Keratinocyte (primary cell): ENCODE measurements around the gene CAMSAP1. TPM values are rescaled to one million over a fixed set of nuclear protein-coding genes. Genes with fewer than 3 reads are reported as not detected.
A peak's percentile ranks its signal among the peaks of the same experiment; 100 is the strongest.

Experiments
- DNase-seq: peaks from one replicate; pipeline ENCODE4 v3.0.0-alpha.2; 2011; ENCODE audit warnings: low read depth, missing footprints, low spot score
- FAIRE-seq: peaks from 2 replicates; lab custom pipeline; 2011; peaks lifted over from hg19 to GRCh38; lab: Jason Lieb, UNC
- H2AFZ ChIP-seq: 2 replicates; pipeline ENCODE4 v1.6.0; 2012; ENCODE audit warnings: low read length, control low read depth, inconsistent platforms; ENCODE audit not compliant: control insufficient read depth
- H3K27ac ChIP-seq: 2 replicates; pipeline ENCODE4 v1.5.1; 2011; ENCODE audit warnings: low read length; ENCODE audit not compliant: control insufficient read depth, insufficient read depth
- H3K27me3 ChIP-seq: 3 replicates; pipeline ENCODE4 v1.6.0; 2011; ENCODE audit warnings: low read length; ENCODE audit not compliant: control insufficient read depth, insufficient read depth; ENCODE audit errors: extremely low read depth
- H3K36me3 ChIP-seq, 2 experiments: 2 replicates in 1 of 2; 3 replicates in 1 of 2; pipeline ENCODE4 v1.5.1; 2011; ENCODE audit warnings: low read length in 2 of 2, mild to moderate bottlenecking in 1 of 2; ENCODE audit not compliant: control insufficient read depth in 2 of 2, insufficient read depth in 2 of 2; ENCODE audit errors: extremely low read depth in 1 of 2
- H3K4me1 ChIP-seq: 3 replicates; pipeline ENCODE4 v1.5.1; 2011; ENCODE audit warnings: low read length; ENCODE audit not compliant: control insufficient read depth, insufficient read depth; ENCODE audit errors: extremely low read depth
- H3K4me2 ChIP-seq: 3 replicates; pipeline ENCODE4 v1.6.0; 2011; ENCODE audit warnings: low read depth, low read length; ENCODE audit not compliant: control insufficient read depth, insufficient read depth; ENCODE audit errors: extremely low read depth
- H3K4me3 ChIP-seq, 3 experiments: fragments of 200-600 bp in 1 of 3; sonication (generic) in 1 of 3; 2 replicates in 2 of 3; 3 replicates in 1 of 3; pipeline ENCODE4 v1.5.1; 2011 to 2016; ENCODE audit warnings: low read length in 3 of 3, mild to moderate bottlenecking in 3 of 3, control low read depth in 2 of 3, inconsistent platforms in 1 of 3, low read depth in 1 of 3, mixed read lengths in 1 of 3, mixed run types in 1 of 3, moderate library complexity in 1 of 3; ENCODE audit not compliant: control insufficient read depth in 2 of 3, insufficient read depth in 2 of 3; ENCODE audit errors: extremely low read depth in 1 of 3
- H3K79me2 ChIP-seq: 2 replicates; pipeline ENCODE4 v1.6.0; 2012; ENCODE audit warnings: low read length; ENCODE audit not compliant: control insufficient read depth, insufficient read depth
- H3K9ac ChIP-seq: 3 replicates; pipeline ENCODE4 v1.6.0; 2011; ENCODE audit warnings: low read length; ENCODE audit not compliant: control insufficient read depth, insufficient read depth; ENCODE audit errors: extremely low read depth
- H3K9me1 ChIP-seq: 3 replicates; pipeline ENCODE4 v1.6.0; 2011; ENCODE audit warnings: low read length; ENCODE audit not compliant: control insufficient read depth, insufficient read depth; ENCODE audit errors: extremely low read depth
- H3K9me3 ChIP-seq: 2 replicates; pipeline ENCODE4 v1.5.1; 2012; ENCODE audit warnings: low read depth, low read length; ENCODE audit not compliant: control insufficient read depth
- H4K20me1 ChIP-seq: 3 replicates; pipeline ENCODE4 v1.6.0; 2011; ENCODE audit warnings: low read length; ENCODE audit not compliant: control insufficient read depth, insufficient read depth; ENCODE audit errors: extremely low read depth
- EZH2 ChIP-seq: IDR thresholded peaks from one replicate; pipeline ENCODE4 v1.6.1; 2012; ENCODE audit warnings: inconsistent platforms, mild to moderate bottlenecking, low read length, moderate library complexity
- dilution Hi-C: fragments of 300-500 bp; cut with MboI; formaldehyde crosslinking; loops from one replicate; pipeline ENCODE4 v1.7.0; 2020; ENCODE audit warnings: low sequenced_read_pairs; ENCODE audit not compliant: extremely low pct_ligation_motif_present
- polyA plus RNA-seq, 5 experiments: library from polyadenylated mRNA; depleted of rRNA in 3 of 5; stranded (reverse) in 3 of 5; stranded (forward) in 1 of 5; unstranded in 1 of 5; fragments of >200 nt; gene quantifications; 1 replicate in 1 of 5; 2 replicates in 3 of 5; 3 replicates in 1 of 5; pipeline versions ENCODE4 v1.2.1 to v1.2.3, GENCODE V29; 2011 to 2012; ENCODE audit warnings: missing spikeins in 2 of 5, low read depth in 1 of 5, low replicate concordance in 1 of 5
- TF ChIP-seq, protein P1 (sequence below), 3 experiments: IDR thresholded peaks in 1 of 3; conservative IDR thresholded peaks in 1 of 3; optimal IDR thresholded peaks in 1 of 3; 2 replicates in 2 of 3; 3 replicates in 1 of 3; pipeline versions ENCODE3 to v1.5.1; 2011; ENCODE audit warnings: low read length in 3 of 3, mild to moderate bottlenecking in 3 of 3, moderate library complexity in 2 of 3, control low read depth in 1 of 3, inconsistent platforms in 1 of 3; ENCODE audit not compliant: insufficient read depth in 2 of 3; ENCODE audit errors: extremely low read depth in 1 of 3

Gene CAMSAP1
- polyA plus RNA-seq, 1 donor (not counting 4 experiments of a cell fraction or from before 2014, with no cell fraction given): 8.3 TPM

- FAIRE-seq: no peak
- Histone ChIP-seq H3K9me3 (no peaks in the 10 kb centered on the region), H3K9me1 (peaks cover 2% of the 10 kb centered on the region), H3K9ac (no peak overlapping the region), H3K27me3 (no peaks in the 10 kb centered on the region), H2AFZ (no peak overlapping the region), H3K4me2 (no peak overlapping the region), H3K79me2 (peaks cover 66% of the 10 kb centered on the region), H3K36me3 (peaks cover 2 to 9% of the 10 kb centered on the region in 2 experiments), H3K27ac (peak overlapping the region; percentile 94), H3K4me1 (peaks cover 47% of the 10 kb centered on the region), H4K20me1 (no peaks in the 10 kb centered on the region), H3K4me3 (no peak overlapping the region)
- no peak for DNase-seq
- dilution Hi-C loops: no loop called here
- no peak for TF ChIP-seq EZH2
- TF ChIP-seq, protein P1, sequence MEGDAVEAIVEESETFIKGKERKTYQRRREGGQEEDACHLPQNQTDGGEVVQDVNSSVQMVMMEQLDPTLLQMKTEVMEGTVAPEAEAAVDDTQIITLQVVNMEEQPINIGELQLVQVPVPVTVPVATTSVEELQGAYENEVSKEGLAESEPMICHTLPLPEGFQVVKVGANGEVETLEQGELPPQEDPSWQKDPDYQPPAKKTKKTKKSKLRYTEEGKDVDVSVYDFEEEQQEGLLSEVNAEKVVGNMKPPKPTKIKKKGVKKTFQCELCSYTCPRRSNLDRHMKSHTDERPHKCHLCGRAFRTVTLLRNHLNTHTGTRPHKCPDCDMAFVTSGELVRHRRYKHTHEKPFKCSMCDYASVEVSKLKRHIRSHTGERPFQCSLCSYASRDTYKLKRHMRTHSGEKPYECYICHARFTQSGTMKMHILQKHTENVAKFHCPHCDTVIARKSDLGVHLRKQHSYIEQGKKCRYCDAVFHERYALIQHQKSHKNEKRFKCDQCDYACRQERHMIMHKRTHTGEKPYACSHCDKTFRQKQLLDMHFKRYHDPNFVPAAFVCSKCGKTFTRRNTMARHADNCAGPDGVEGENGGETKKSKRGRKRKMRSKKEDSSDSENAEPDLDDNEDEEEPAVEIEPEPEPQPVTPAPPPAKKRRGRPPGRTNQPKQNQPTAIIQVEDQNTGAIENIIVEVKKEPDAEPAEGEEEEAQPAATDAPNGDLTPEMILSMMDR (optimal IDR thresholded peaks at IDR 0.05 in 1 of 3, IDR thresholded peaks at IDR 0.05 in 1 of 3, conservative IDR thresholded peaks at IDR 0.05 in 1 of 3; ENCODE audit: extremely low read depth in 1 of 3, insufficient read depth in 2 of 3, low read length in 3 of 3): no peak
These were observed 3.4 kb downstream of the CAMSAP1 start for GRCh38 chr9:135903786-135904520.

DNA sequence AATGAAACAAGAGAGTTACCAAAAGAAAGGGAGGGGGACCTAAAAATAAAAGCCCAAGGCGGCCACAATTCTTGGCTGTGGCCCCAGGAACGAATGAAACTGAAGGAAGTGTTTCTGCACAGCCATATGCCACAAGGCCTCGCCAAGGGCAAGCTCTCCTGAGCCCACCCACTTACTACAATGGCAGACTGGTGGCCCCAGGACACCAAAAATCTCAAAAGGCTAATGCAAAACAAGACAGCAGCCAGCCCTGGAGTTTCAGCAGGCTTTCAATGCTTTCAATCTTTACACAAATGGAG, 4.0 kb downstream of the CAMSAP1 start:
- Histone ChIP-seq H3K9me3 (no peaks in the 10 kb centered on the region), H2AFZ (no peak overlapping the region), H3K9ac (no peak overlapping the region), H3K27ac (peak overlapping the region; percentile 36), H3K4me1 (peaks cover 41% of the 10 kb centered on the region), H3K27me3 (no peaks in the 10 kb centered on the region), H3K4me3 (no peak overlapping the region), H3K36me3 (peaks cover 0 to 9% of the 10 kb centered on the region in 2 experiments), H3K79me2 (peaks cover 65% of the 10 kb centered on the region), H4K20me1 (no peaks in the 10 kb centered on the region), H3K9me1 (peaks cover 2% of the 10 kb centered on the region), H3K4me2 (peak overlapping the region; percentile 63)
- DNase-seq: no peak
- dilution Hi-C loops: no loop called here
- no peak for TF ChIP-seq EZH2
- TF ChIP-seq, protein P1 (optimal IDR thresholded peaks at IDR 0.05 in 1 of 3, IDR thresholded peaks at IDR 0.05 in 1 of 3, conservative IDR thresholded peaks at IDR 0.05 in 1 of 3; ENCODE audit: extremely low read depth in 1 of 3, insufficient read depth in 2 of 3, low read length in 3 of 3): no peak
- no peak for FAIRE-seq
